Activated CD8-positive, alpha-beta memory T cell treated with anti-CD3 and anti-CD28 coated beads for 4 hours (primary cell): ENCODE measurements around the gene CCN5.

Experiments used
- DNase-seq, 2 donors: peaks; one replicate each; pipeline ENCODE4 v3.0.0-alpha.2; 2020; ENCODE audit warnings: low read depth in 2 of 2

CCN5 gene

GRCh38 chr20:44736170-44737021, 21.2 kb downstream of the CCN5 start:
- no peak for DNase-seq

- DNase-seq, result no peak
Measured at GRCh38 chr20:44737116-44737515, 21.9 kb downstream of the CCN5 start.

GRCh38 chr20:44738813-44739477, 23.8 kb downstream of the CCN5 start:
- DNase-seq, result no peak

GRCh38 chr20:44739942-44740341, 24.8 kb downstream of the CCN5 start:
- no peak for DNase-seq

- no peak for DNase-seq
Measured at GRCh38 chr20:44742304-44743079, 27.3 kb downstream of the CCN5 start.

- DNase-seq, result no peak
Measured at GRCh38 chr20:44743080-44743701, 28.0 kb downstream of the CCN5 start.

GRCh38 chr20:44743916-44744655, 28.9 kb downstream of the CCN5 start:
- no peak for DNase-seq

GRCh38 chr20:44745122-44745597, 30.0 kb downstream of the CCN5 start:
- DNase-seq, result no peak

- peak in 1 of 2 donors; percentile 17 for DNase-seq
Measured at GRCh38 chr20:44745598-44746366, 30.6 kb downstream of the CCN5 start, which contains the start of gene KCNK15. TSS of gene KCNK15 (plus strand) at chr20:44745865. CDS start at chr20:44745911, 46 bp downstream.

GRCh38 chr20:44746367-44747165, 31.4 kb downstream of the CCN5 start:
- DNase-seq, result no peak

GRCh38 chr20:44747166-44748004, 32.2 kb downstream of the CCN5 start:
- peak in 1 of 2 donors; percentile 17 for DNase-seq

- DNase-seq, result no peak
Measured at GRCh38 chr20:44748005-44748370, 32.8 kb downstream of the CCN5 start.

- no peak for DNase-seq
Measured at GRCh38 chr20:44750081-44750805, 35.1 kb downstream of the CCN5 start.

- no peak for DNase-seq
Measured at GRCh38 chr20:44752099-44752931, 37.1 kb downstream of the CCN5 start.

- no peak for DNase-seq
Measured at GRCh38 chr20:44754554-44754953, 39.4 kb downstream of the CCN5 start.

- no peak for DNase-seq
Measured at GRCh38 chr20:44756011-44756688, 41.0 kb downstream of the CCN5 start.
